Measurements from ENCODE around the gene TTLL10.

Gene TTLL10

DNA sequence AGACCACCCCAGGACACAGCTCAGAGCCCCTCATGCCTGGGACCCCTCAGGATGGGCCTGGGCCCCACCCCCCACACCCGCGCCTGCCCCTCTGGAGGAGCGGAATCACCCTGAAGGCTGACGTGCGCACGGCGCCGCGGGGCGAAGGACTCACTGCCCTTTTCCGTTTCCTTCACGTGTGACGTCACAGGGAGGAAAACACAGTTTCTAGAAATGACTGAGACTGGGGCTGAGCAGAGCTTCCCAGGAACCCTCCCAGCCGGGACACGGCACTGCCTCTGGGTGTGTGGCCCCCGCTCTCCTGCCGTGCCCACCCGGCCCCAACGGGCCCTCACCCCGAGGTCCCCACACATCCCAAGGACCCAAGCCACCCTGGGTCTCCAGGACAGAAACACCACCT, 45.7 kb downstream of the TTLL10 start:
- no peak for DNase-seq (ENCODE audit: low read depth in 3 of 3, low spot score in 1 of 3)

DNA sequence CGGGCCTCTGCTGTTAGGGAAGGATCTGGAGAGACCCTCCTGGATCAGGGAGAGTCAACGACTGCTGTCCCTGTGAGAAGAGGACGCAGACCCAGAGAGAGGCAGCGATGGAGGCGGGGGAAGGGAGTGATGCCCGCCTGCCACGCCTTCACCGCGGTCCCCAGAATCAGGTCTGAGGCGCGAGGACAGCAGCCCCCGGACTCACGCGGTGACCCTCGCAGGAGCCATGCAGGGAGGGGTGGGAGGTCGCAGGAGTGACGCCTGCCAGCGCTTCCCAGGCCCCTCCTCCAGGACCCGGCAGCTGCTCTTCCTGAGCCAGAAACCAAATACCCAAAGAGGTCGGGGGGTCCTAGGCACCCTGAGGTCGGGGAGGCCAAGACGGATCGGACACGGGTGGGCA, 46.5 kb downstream of the TTLL10 start:
- DNase-seq (ENCODE audit: low read depth in 3 of 3, low spot score in 1 of 3), result no peak

DNA sequence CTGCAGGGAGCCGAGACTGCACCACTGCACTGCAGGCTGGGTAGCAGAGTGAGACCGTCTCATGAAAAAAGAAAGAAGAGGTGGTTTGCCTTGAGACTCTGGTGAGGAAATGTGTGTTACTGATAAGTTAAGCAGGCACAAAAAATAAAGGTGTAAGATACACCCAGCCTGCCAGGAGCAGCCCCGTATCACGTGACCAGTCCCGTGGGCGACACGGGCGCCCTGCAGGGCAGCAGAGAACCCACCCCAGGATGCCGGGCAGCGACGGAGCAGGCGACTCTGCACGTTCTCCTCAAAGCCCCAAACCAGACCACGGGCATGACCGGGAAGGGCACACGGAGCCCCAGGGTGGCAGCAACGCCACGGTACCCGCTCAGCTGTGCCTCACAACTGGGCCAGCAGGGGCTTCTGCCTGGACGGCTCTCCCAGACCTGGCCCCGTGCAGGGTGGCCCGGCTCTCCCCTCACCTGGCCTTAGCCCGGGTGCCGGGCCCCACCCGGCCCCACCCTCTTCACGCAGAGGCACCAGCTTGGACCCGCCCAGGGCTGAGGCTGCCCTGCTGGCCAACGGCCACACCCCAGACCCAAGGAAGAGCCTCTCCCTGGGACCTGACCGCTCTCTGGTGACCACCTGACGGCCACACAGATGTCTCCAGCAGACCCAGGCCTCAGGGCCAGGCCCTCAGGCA, 48.4 kb downstream of the TTLL10 start:
- DNase-seq (ENCODE audit: low read depth in 3 of 3, low spot score in 1 of 3), result no peak

DNA sequence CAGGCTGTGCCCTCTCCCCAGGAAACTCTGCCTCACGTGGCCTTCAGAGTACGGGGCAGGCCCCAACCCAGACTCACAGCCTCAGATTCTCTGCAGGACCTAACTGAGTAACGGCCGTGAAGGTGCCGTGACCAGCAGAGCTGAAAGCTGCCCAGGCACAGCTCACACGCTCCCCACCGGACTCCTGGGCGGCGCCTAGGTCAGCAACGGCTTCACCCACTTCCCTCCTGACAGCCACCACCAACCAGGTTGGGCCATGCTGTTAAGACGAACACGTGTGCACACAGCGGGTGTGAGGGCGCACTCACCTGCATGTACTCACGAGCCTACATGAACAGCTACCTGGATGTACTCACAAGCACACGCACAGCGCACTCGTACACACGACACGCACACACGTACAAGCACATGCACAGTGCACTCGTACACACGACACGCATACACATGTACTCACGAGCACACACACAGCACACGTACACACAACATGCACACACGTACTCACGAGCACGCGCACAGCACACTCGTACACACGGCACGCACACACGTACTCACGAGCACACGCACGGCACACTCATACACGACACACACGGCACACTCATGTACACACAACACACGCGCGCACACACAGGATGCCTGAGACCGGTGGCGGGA, 49.0 kb downstream of the TTLL10 start:
- DNase-seq (ENCODE audit: low read depth in 3 of 3, low spot score in 1 of 3), result no peak

DNA sequence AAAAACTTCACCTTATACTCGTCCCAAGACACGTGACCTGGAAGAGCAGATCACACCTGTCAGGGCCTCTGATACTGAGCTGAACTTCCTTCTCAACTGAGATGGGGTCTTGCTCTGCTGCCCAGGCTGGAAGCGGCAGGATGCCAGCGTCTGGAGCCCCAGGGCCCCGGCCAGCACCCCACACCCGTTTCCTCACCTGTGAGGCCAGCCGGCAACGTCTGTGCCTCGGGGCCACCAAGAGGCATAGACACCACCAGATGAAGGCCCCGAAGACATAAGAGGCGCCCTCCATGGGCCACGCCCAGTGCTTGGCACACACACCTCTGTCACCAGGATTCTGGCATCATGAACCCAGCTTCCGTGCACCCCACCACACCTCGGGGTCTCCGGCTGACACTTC, 49.6 kb downstream of the TTLL10 start:
- DNase-seq (ENCODE audit: low read depth in 3 of 3, low spot score in 1 of 3), result no peak

DNA sequence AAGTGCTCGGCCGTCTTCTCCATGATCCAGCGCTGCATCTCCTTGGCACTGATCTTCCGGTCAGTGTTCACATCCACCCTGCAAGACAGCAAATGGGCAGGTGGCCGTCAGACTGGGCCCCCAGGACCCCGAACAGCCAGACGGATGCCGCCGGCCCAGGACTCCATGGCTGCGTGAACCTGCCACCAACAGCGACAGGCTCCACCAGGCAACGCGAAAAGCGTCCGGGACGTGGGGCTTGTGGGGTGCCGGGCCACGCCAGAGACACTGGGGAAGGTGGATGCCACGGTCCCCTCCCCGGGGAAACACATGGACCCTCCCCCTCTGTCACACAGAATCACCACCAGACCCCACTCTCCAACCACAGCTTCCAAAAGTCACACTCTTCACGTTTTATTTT, 50.2 kb downstream of the TTLL10 start:
- no peak for DNase-seq (ENCODE audit: low read depth in 3 of 3, low spot score in 1 of 3)

DNA sequence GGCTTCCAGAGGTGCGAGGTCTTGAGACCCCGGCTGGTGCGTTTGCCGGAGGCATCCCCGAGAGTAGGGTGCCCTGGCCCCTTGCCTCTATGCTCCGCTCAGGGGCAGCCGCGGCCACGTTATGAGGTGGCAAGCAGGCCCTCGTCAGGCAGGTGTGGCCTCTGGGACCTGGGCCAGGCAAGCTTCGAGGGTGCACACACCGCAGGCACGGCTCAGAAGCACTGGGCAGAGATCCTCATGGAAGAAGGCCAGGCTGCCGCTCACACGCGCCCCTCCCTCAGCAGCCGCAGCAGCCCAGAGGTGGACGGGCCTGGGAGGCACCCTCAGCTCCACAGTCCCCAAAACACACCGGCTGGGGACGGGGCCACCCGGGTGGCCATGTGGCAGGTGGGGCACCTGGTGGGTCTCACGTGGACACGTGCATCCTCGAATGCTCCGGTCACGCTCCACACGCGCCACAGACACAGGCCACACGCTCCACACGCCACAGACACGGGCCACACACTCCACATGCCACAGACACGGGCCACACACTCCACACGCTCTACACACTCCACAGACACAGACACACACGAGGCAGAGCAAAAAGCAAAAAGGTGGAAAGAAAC, 51.7 kb downstream of the TTLL10 start:
- DNase-seq (ENCODE audit: low read depth in 3 of 3, low spot score in 1 of 3), result no peak

DNA sequence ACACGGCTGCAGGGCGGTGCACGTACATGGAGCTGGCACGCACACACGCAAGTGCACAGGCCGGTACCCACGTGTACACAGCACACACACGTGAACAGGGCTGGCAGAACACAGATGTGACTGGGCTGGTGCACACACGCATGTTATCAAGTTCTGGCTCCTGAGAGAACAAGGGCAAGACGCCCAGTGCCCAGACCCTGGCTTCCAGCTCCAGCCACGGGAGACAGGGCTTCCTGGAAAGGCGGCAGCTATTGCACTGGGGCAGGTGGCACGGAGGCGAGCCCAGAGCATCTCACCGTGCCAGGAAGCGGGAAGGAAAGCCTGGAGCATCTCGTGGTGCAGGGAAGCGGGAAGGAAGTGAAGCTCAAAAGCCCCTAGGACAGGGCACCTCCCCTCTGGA, 52.2 kb downstream of the TTLL10 start:
- DNase-seq (ENCODE audit: low read depth in 3 of 3, low spot score in 1 of 3), result no peak

DNA sequence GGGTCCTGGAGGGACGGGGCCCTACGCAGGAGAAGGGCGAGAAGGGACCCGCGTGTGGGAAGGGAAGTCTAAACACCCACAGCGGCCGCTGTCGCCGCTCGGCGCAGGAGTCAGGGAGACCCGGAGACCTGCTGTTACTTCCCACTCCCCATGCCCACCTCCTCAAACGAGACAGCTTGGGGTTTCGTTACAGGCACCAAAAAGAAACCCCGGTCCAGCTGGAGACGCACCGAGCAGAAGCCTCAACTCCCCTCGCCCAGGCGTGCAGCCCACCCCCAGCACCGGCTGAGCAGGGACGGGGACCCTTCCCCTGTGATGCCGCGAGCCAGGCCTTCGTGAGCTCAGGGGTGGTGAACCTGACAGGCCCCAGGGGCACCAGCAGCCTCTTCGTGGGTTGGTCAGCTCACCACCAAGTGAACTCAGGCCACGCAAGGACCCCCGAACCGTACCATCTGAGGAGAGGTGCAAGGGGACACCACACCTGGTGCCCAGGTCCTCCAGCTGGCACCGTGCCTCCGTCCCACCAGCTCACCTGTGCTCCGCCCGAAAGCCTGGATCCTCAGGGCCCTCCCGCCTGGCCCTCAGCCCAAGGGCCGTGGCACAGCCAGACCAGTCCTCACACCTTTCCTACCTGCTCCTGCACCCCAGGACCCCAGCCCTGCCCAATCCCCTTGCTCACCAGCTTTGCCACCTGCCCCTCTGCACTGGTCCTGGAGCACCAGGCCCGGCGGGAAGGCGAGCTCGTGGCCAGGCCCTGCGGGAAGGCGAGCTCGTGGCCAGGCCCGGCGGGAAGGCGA, 53.1 kb downstream of the TTLL10 start:
- no peak for DNase-seq (ENCODE audit: low read depth in 3 of 3, low spot score in 1 of 3)

DNA sequence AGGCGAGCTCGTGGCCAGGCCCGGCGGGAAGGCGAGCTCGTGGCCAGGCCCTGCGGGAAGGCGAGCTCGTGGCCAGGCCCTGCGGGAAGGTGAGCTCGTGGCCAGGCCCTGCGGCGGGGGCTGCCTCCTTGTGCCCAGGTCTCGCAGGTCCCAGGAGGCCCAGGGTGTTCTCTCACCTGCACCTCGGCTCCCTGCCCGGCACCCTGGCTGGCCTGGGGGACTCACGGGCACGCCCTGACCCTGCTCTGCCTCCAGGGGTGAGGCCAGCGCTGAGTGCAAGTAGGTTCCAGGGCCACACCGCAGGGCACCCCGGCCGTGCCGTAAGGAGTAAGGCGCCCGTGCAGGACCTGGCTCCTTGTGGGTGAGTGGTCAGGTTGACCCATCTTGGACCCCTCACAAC, 53.7 kb downstream of the TTLL10 start:
- no peak for DNase-seq (ENCODE audit: low read depth in 3 of 3, low spot score in 1 of 3)

DNA sequence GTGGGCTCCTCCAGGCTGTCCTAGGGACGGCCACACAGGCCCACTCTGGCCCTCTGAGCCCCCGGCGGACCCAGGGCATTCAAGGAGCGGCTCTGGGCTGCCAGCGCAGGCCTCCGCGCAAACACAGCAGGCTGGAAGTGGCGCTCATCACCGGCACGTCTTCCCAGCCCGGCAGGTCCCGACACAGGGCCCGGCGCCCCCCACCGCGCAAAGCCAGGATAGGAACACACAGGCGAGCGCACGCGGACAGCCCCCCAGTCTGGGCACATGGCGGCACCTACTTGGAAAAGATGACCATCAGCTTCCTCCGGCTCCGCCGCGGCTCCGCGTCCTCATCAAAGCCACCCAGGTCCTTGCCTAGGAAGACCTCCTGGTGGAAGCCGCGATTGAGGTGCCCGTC, 54.5 kb downstream of the TTLL10 start:
- no peak for DNase-seq (ENCODE audit: low read depth in 3 of 3, low spot score in 1 of 3)

DNA sequence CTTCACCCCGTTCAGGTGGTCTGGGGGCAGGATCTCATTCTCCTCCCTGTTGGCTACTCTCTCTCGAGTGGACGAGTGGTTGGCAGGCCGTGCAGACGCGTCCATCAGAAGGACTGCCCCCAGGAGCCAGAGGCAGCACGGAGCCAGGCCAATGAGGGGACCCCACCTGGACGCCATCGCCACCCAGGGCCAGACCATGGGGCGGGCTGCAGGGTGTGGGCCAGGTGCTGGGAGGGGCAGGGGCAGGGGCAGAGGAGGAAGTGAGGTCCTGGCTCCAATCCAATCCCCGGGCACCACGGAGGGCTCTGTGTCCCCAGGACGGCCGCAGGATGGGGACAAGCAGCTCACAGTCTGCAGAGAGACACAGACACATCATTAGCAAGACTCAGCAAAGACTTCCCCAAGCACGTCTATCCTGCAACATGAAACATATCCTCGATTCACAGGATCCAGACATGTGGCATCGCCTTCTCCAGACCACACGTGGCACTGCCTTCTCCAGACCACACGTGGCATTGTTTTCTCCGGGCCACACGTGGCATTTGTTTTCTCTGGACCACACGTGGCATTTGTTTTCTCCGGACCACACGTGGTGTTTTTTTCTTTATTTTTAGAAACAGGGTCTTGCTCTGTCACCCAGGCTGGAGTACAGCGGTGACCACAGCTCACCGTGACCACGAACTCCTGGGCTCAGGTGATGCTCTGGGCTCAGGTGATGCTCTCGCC, 55.1 kb downstream of the TTLL10 start:
- no peak for DNase-seq (ENCODE audit: low read depth in 3 of 3, low spot score in 1 of 3)

DNA sequence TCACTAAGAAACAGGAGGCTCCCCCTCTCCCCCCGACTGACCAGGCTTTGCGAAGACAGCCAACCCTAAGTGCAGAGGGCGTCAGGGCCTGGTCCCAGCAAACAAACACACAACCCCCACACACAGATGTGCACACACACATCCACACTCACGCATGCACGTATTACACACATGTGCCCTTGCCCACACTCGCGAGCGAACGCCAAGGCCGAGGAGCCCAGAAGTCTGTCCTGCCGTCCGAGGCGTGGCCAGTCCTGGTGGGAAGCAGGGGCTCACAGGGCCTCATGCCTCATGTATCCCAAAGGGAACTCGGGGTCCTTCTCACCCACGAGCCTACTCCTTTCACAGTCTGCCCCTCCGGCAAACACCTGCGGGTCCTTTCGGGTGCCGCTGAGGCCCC, 56.1 kb downstream of the TTLL10 start:
- DNase-seq (ENCODE audit: low read depth in 3 of 3, low spot score in 1 of 3), result no peak

DNA sequence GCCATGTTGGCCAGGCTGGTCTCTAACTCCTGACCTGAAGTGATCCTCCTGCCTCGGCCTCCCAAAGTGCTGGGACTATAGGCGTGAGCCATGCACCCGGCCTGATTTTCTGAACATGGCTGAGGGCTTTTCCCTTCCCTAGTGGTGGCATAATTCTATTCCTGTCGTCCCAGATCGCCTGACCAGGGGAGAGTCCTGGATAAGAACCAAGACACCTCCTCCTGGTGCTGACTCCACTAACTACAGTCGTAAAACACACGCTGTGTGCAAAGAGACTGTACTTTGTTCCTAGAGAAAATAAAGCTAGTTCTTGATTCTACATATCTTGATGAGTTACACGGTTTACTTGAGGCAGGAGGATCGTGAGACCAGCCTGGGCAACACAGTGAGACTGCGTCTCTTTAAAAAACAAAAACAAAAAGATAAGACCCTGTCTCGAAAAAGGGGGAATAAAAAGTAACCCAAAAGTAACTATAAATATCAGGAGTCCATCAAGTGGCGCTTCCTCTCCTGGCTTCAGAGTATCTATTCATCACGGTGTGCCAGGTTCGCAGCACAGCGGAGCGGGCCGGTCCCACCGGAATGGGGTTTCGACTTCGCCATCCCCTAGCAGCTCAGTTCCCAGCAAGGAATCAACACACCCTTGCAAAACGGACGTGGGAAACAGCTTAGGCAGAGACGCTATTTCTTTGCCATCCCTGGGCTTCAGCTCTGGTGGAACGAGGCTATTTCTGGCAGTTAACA, 57.1 kb downstream of the TTLL10 start:
- DNase-seq (ENCODE audit: low read depth in 3 of 3, low spot score in 1 of 3), result no peak

DNA sequence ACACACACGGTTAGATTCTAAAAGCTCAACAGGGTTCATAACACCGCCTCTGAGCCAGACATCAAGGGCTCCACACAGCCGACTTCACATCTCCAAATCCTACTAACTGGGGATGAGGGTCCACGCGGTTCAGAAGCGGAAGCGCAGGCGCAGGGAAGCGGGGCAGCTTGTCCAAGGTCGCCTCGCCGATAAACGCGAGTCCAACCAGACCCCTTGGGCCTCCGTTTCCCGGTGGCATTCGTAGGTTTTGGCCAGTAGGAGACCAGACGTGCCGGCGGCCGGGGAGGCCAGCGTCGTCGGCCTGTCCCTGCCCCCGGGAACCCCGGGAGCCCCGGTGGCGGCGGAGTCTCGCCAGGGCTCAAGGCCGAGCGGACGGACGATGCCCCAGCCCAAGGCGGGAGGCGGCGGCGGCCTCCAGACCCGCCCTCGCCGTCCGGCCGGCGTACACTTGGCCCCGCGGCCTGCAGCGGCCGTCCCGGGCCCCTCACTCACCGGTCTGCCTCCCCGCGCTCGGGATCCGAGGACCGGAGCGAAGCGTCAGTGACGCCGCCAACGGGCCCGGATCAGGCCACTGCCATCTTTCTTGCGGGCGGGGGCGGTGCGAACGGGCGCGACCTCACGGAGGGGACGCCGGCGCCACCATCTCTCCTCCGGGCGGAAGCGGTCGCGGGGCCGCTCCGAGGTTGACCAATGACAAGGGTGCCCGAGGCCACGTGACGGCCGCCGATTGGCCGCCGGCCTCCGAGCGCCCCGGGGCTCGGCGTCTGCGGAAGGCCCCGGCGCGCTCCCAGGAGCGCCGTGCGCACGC, 57.9 kb downstream of the TTLL10 start, which contains the start of gene SDF4:
SDF4 (minus strand) TSS at position 602 of the 808 bp plus-strand sequence. CDS start 3,229 bp downstream, outside the sequence.
- DNase-seq (ENCODE audit: low read depth in 3 of 3, low spot score in 1 of 3), result peak; percentile 91 to 94 (median 93)

DNA sequence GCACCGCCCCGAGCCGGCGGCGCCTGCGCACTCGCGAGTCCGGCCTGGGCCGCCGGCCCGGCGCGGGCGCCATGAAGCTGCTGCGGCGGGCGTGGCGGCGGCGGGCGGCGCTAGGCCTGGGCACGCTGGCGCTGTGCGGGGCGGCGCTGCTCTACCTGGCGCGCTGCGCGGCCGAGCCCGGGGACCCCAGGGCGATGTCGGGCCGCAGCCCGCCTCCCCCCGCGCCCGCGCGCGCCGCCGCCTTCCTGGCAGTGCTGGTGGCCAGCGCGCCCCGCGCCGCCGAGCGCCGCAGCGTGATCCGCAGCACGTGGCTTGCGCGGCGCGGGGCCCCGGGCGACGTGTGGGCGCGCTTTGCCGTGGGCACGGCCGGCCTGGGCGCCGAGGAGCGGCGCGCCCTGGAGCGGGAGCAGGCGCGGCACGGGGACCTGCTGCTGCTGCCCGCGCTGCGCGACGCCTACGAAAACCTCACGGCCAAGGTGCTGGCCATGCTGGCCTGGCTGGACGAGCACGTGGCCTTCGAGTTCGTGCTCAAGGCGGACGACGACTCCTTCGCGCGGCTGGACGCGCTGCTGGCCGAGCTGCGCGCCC, 58.6 kb downstream of the TTLL10 start, which contains the start of gene B3GALT6:
B3GALT6 (plus strand) TSS at position 30 of the 588 bp plus-strand sequence; CDS start at position 72, 42 bp downstream.
- no peak for DNase-seq (ENCODE audit: low read depth in 3 of 3, low spot score in 1 of 3)

DNA sequence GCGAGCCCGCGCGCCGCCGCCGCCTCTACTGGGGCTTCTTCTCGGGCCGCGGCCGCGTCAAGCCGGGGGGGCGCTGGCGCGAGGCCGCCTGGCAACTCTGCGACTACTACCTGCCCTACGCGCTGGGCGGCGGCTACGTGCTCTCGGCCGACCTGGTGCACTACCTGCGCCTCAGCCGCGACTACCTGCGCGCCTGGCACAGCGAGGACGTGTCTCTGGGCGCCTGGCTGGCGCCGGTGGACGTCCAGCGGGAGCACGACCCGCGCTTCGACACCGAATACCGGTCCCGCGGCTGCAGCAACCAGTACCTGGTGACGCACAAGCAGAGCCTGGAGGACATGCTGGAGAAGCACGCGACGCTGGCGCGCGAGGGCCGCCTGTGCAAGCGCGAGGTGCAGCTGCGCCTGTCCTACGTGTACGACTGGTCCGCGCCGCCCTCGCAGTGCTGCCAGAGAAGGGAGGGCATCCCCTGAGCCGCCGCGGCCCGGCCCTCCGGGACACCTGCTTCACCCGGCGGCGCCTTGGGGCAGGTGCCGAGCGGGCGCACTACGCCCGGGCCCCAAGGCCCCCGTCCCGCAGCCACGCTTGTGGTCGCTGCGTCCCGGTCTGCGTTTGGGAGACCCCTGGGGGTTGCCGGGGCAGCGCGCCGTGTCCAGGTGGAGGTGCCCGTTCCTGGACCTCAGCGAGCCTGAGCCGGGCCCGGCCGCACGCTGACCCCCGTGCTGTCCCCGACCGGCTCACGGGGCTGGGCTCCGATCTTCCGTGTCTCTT, 59.3 kb downstream of the TTLL10 start:
- no peak for DNase-seq (ENCODE audit: low read depth in 3 of 3, low spot score in 1 of 3)

DNA sequence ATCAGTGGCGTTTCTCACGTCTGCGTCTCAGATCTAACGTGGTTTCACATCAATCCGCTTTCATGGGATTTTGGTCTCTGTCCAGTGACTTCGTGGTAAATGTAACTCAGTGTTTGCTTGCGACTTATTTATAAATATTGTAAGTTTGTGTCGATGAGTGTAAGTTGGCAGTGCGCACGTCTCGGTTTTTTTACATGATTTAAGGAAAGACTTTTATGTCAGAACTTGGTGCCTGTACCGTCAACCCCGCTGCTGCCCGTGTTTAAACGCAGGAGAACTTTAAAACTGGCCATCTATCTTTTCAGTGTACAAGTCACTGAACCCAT, 59.9 kb downstream of the TTLL10 start:
- no peak for DNase-seq (ENCODE audit: low read depth in 3 of 3, low spot score in 1 of 3)
